HG02678 (cell line): Measurements from ENCODE around the gene SLC4A8.
"Not testable (repeated sequence)": the region's sequence is repeated elsewhere in the genome, so short reads cannot be mapped to it uniquely, and the experiment has no call there.

Experiments used
- ATAC-seq: cut with Tn5 transposase; IDR thresholded peaks from one replicate; pipeline ENCODE4 v1.9.1; 2021; ENCODE audit warnings: mild to moderate bottlenecking, moderate library complexity; ENCODE audit not compliant: unreplicated experiment

Gene SLC4A8

DNA sequence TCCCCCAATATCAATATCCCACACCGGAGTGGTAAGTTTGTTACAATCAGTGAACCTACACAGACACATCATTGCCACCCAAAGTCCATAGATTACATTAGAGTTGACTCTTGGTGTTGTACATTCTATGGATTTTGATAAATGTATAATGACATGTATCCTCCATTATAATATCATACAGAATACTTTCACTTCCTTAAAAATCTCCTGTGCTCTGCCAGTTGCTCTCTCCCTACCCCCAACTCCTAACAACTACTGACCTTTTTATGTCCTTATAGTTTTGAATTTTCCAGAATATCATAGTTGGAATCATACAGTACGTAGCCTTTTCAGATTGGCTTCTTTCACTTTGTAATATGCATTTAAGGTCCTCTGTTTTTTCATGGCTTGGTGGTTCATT is 48.4 kb downstream of the SLC4A8 start:
- ATAC-seq = no peak

DNA sequence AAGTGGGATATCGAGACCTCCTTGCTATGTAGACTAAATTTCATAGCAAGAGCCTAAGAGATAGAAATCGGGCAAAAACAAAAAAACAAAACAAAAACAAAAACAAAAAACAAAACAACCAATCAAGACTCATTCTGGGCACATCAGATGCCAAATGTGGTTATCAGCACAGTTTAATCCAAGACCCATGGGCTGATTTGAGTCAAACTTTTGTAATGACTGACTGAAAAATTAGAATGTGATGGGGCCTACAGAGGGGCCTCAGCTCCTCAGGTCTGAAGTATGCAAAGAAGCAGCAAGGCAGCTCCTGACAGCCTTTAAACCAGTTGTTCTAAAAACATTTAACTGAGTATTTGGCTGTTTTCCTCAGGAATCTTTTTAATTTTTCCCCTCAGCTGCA is 49.3 kb downstream of the SLC4A8 start:
- no peak for ATAC-seq

DNA sequence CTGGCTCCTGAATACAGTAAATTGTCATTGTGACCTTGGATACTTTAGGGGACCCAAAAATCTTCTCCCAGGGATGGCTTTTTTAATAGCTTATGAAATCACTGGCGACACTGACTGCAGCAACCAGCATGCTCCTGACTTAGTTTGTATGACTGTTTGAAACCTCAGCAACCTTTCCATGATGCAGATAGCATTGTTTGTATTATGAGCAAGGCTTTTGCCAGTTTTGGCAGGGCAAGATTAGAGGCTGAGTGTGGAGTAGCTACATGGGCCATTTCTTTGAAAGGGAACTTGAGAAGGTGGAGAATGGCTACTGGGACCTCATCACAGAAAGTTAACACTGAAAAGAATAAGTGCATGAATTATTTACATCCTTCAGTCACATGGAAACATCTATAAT is 50.9 kb downstream of the SLC4A8 start:
- ATAC-seq = no peak

DNA sequence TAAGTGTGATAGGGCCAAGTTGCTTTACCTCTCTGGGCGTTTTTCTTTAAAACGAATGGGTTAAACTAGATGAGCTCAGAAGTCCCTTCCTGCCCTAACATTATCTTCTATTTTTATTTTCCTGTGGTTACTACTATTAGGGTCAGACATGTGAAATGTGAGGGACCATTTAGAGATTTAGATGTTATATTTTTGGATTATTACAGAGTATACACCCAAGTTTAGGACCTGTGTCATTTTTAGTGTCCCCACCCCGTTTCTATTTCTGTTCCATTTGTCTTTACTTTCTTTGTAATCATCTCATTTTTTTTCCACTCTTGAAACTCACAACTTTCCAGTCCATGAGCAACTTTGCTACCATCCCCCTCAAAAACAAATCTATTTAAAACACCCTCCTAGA is 56.3 kb downstream of the SLC4A8 start:
- no peak for ATAC-seq

DNA sequence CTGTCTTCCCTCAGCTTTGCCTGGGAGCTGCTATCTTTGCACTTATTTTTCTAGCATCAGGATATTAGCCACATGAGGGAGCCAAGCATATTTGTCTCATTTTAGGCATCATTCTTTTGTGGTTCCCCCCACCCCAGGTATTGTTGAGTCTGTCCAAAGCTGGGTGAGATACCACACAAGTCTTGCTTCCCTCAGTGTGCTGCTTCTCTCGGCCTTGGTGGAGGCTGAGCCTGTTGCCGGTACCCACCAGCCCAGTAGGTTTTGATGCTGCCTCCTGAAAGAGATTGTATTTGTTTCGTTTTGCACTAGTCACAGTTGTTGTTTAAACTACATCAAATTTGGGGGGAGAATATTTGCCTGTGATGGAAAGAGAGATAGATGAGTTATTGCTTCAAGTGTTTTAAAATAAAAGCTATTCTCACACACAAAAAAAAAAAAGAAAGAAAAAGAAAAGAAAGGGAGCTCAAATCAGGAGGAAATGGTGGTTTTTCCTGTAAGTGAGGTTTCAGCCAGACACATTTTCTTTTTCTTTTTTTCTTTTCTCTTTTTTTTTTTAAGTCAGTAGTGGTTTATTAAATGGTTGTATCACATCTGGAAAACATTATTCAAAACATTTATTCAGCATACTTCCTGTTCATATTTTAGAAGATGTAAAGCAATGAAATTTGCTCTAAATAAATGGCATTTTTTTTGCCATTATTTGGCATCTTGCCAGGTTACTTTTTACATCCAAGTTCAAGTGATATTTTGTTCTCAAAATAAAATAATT is 58.5 kb downstream of the SLC4A8 start:
- no peak for ATAC-seq

DNA sequence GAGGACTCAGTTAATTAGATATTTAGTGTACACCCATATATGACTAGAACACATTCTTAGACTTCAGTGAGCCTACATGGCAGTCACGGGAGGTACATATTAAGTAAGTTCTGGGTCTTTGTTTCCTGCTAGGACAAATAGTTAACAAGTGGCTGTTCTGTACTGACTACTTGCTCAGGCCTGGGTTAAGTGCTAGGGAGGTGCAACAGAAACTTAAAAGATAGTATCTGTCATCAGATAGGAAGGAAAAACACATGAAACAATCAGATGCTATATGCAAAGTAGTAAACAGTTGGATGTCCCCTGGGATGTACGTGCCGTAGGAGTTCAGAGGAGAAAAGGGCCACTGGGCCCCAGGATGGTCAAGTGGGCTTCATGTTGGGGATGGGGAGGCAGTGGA is 59.5 kb downstream of the SLC4A8 start:
- ATAC-seq = no peak

DNA sequence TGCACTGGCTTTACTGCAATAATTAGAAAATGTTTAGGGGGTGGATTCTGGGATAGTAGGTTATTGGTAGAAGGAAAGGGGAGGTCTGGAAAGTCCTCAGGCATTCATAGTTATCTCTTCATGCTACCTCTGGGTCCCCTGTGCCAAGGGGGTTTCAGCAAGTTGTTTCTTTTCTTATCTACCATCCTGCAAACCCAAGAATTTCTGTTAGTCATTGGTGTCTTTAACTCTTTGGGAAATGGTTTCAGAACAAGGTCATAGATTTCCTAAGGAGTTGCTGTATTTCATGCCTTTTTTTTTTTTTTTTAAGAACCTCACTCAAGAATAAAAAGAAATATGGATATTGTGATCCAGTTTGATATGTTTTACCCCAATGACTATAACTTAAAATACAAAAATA is 63.6 kb downstream of the SLC4A8 start:
- ATAC-seq = no peak

DNA sequence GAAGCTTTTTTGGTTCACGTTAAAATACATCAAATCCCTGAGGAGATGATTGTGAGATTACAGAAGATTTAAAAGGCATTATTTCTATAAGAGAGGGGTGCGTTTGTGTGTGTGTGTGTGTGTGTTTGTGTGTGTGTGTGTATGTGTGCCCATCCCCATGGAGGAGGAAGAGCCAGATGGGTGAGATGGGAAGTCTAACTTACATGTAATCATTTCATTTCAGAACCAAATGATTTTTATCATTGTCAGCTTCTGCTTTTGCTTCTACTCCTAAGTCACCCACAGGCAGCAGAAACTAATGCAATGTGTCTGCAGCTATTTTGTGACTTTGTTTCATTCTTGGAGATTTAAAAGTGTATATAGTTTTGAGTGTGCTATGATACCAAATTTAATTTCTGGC is 68.7 kb downstream of the SLC4A8 start:
- ATAC-seq = no peak

DNA sequence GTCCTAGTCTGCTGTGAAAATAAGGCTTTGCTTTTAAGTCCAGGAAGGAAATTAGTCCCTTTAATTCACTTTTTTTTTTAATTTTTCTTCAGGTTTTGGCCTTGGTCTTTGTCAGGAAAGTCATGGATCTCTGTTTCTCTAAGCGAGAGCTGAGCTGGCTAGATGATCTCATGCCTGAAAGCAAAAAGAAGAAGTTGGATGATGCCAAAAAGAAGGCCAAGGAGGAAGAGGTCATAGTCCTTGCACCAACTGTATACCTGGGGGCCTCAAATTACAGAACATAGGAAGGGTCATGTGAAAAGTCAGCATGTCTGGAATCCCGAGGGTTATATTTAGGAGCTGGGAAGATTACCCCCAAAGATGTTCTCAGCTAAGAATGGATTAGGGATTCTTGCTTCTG is 72.3 kb downstream of the SLC4A8 start:
- ATAC-seq = no peak

DNA sequence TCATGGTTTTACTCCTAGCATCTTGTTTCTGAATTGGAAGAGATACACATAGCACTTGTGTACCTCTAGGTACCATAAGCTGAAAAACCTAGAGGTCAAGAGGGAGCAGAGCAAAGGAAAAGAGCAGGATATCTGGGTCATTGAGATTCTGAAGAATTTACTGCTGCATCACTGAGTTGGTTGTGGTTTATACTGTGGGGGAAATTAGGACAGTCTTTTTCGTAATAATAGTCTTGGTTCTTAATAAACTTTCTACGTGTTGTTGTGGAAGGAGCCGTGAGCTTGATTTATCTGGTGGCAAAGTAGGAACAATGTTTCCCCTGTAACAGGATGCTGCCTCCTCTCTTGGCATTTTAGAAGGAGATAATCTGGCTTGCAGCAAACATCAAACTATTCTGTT is 80.2 kb downstream of the SLC4A8 start:
- ATAC-seq = no peak

DNA sequence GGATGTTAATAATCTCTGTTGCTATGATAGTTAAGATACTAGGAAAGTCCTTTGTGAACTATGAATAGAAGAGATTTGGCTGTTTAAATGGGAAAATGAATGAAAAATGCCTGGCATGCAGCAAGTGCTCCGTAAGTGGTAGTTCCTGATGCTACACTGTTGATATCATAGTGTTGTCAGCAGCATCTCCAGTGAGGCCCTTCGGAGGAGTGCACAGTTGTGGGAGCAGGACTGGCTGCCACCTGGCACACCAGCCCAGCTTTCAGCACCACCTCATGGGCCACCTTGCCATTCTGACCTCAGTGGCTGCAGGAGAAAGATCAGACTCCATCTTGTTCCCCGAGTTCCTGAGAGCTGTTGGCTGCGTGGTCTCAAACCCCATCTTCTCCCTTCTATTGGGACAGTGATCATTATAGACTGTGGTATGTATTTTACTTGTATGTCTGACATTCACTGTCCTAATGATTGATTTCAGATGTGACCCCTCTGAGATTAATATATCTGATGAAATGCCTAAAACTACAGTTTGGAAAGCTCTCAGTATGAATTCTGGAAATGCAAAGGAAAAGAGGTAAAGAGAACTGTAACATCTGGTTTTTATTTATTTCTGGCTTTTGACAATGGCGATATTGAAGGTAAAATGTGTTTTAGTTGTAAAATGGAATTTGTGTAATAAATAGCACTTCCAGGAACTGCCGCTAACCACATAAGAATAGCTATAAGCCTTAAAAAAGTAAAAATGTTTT is 80.9 kb downstream of the SLC4A8 start:
- no peak for ATAC-seq

DNA sequence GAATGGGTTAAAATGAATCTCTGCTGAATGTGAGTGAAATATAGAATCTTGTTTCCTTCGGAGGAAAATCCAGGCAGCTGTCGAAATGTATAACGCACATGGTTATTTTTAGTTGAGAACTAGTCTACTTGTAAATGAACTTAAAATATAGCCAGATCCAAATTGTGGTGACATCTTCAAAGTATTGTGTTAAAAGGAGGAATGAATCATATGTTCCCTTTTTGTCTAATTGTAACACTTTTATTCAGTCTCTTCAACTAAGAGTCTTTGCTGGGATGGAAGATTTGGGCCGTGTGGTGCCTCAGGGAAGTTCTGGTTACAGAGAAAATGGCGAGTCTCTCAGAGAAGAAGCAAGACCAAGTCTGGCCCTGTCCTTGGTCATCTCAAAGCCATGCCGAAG is 82.5 kb downstream of the SLC4A8 start:
- ATAC-seq = no peak

DNA sequence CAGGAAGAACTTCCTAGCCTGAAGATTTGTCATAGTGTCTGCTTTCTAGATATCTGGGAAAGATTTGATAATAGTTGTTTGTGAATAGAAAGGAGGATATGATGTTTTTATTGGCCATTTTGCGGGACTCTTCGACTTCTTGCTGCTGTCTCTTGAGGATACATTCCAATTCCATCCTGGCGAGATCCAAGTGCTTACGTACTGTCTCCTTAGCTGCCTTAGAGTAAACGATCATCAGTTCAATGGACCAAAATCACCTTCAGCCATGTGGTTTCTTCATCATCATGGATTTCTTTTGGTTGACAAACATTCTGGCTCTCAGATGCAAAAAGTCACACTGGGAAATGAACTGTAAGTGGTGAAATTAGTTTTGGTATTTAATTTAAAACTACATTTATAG is 83.7 kb downstream of the SLC4A8 start:
- ATAC-seq = no peak

DNA sequence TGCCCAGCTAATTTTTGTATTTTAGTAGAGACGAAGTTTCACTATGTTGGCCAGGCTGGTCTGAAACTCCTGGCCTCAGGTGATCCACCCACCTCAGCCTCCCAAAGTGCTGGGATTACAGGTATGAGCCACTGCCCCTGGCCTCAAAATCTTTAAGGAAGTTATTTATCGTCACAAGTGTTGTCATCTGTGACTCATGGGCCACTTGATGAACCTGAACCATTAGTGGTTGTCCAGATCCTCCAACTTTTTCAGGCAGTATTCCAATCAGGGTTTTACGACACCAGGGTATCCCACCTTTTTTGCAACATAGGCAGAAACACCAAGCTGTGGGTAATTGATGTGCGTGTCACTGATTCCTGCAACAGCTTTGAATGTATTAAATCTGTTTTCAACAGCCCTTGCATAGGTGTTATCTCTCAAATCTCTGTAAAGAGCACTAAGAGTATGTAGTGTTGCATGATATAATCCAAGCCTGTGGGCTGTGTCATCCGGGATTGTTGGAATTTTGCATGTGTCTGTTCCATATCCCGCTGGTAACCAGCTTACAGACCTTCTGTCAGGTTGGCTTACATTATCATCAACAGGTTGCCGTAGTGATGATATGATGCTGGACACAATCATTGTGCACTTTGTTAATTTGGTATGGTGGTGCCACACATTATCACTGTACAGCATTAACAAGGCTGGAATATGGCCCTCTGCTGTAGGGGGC is 87.1 kb downstream of the SLC4A8 start:
- no peak for ATAC-seq

DNA sequence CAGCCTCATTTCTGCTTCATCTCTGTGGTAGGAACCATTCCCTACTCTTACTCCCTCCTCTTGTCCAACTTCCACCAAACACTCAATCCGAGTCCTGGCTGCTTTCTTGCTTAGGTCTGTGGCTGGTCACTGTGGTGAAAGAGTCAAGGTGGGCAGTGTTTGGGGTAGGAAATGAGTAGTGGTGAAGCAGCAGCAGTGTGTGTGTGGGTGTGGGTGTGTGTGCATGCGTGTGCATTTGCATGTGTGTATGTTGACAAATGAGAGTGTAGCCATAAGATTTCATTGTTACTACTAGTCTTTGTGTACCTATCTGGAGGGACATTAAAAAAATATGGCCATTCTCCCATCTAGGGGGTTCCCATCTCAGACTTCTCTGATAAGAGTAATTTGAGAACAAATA is 87.8 kb downstream of the SLC4A8 start:
- no peak for ATAC-seq

DNA sequence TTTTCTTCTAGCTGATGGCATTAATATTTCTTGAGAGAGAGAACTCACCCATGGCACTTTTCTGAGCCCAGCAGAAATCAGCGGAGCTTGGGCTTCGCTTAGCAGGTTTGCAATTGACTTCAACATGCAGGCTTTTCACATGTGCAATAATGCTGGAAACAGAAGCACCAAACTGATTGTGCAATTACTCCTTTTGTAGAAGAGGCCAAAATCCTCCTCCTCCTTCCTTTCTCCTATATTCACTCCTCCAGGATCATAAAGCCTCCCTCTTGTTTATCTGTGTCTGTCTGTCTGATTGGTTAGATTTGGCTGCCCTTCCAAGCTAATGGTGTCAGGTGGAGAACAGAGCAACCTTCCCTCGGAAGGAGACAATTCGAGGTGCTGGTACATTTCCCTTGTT is 90.4 kb downstream of the SLC4A8 start:
- ATAC-seq = not testable (repeated sequence)

DNA sequence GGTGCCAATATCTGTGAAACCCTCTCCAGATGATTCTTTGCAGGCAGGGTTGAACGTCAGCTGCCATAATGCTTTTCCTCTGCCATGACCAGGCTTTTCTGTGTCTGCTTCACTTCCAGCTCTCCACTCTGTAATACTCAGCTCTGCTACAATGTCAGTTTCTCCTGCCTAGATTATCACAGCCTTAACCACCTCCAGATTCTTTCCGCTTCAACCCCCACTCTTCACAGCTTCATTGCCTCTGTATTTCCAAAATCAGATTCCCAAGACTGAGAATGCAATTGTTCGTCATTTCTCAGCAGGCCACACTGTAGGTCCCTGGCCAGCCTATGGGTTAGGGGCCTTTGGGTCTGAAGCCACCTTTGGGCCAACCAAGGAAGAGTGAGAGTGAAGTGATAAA is 92.7 kb downstream of the SLC4A8 start:
- ATAC-seq = no peak

DNA sequence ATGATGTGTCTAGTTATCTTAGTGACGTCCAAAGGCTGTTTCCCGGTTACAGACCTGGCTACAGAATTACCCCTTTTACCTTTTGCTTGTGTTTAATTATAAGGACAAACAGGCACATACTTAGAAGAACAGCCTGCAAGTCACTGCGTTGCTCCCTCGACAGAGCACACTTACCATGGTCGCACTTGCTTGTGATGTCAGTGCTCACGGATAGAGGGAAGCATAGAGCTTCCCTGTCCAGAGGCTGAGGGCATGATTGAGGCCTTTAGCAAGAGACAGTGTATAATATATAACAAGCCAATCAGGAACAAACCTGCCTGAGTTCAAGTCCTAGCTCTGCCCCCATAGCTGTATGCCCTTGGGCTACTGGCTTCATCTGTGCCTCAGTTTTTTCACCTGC is 93.2 kb downstream of the SLC4A8 start:
- no peak for ATAC-seq

DNA sequence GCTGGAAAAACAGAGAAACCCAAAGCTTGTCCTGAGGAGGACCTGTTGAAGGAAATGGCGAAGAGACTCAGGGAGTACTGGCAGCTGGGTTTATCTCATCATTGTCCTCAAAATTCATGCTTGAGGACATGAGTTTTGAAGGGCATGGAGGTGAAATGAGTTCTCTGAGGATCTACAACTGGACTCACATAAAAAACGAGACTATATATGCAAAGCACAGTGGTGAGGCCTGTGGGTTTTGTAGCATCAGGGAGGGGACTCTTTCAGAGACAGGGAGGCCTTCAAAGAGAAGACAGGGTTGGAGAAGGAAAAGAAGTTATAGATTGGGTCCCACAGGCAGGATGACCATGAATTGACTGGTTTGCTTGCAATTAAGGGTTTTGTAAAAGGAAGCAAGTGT is 95.1 kb downstream of the SLC4A8 start:
- ATAC-seq = no peak

DNA sequence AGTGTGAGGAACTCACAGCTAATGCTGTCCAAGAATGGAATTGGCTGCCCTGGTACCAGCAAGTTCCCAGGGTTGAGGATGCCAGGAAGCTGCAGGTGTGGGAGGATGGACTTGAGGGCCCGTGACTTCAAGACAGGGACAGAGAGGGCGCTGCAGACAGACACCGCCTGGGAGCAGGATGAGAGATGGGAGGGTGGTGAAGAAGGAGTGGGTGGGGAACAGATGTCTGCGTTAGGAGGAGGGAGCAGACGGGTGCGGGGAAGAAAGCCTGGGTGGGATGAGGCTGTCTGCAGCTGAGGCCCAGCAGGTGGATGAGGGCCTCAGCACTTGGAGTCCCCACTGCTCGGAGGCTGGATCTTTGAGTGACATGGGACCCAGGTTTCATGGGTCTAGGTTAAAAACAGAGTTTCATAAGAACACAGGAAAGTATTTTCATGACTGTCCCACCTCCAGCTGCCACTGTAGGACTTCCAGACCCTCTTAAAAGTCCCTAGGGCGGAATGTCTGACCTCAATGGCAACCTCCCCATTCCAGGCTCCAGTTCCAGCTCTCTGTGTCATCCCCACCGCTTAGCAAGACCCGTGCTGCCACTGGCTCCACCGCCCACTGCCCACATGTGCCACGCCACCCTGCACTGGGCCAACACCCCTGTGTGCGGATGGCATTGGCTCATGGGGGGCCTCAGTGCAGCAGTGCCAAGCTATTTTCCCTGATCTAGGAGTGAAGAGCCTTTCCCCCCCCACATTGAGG is 96.1 kb downstream of the SLC4A8 start:
- no peak for ATAC-seq

DNA sequence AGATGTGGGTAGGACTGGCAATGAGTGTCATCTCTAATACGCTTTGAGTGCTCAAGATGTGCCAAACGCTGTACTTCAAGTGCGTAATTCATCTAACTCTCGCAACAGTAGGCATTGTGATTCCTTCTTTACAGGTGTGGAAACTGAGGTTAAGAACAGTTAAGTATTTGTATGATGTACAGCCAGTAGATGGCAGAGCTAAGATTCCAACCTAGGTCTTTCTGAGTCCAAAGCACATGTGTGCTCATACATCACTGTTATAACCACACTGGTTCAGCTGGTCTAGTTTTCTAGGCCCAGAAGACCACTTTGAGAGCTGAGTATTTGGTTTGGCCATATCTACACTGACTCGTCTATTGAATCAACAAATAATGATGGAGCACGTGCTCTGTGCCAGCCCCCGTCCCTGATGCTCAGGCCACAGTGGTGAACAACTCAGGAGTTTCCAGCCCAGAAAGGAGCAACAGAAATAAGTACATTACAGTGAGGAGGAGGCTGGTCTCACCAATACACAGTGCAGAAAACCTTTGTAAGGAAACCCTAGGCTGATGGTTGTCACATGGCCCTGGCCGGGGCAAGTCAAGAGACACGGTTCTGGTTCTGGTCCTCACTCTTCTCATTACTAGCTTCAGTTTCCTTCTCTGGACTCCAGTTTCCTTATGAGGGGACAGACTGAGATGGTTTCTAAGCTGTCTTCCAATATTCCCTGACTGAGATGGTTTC is 97.1 kb downstream of the SLC4A8 start:
- no peak for ATAC-seq
